Measurements from ENCODE around the gene HSP90AA1.

- TF ChIP-seq CTCF (IDR thresholded peaks at IDR 0.05) = no peak
- TF ChIP-seq POLR2A (IDR thresholded peaks at IDR 0.05) = no peak
These were observed 6.4 kb downstream of the HSP90AA1 start for GRCh38 chr14:102080183-102081080.

Measured in esophagus squamous epithelium (tissue), 4 donors.